ENCODE results near the gene PLEK.
"Not testable (repeated sequence)": the region's sequence is repeated elsewhere in the genome, so short reads cannot be mapped to it uniquely, and the experiment has no call there.

Gene PLEK

GRCh38 chr2:68365087-68365486, at the start of gene PLEK:
PLEK (plus strand) TSS chr2:68365282; CDS start chr2:68365352, 70 bp downstream.
- DNase-seq: no peak

- no peak for DNase-seq
These were observed 49.0 kb upstream of the PLEK start for GRCh38 chr2:68316111-68316510.

DNA sequence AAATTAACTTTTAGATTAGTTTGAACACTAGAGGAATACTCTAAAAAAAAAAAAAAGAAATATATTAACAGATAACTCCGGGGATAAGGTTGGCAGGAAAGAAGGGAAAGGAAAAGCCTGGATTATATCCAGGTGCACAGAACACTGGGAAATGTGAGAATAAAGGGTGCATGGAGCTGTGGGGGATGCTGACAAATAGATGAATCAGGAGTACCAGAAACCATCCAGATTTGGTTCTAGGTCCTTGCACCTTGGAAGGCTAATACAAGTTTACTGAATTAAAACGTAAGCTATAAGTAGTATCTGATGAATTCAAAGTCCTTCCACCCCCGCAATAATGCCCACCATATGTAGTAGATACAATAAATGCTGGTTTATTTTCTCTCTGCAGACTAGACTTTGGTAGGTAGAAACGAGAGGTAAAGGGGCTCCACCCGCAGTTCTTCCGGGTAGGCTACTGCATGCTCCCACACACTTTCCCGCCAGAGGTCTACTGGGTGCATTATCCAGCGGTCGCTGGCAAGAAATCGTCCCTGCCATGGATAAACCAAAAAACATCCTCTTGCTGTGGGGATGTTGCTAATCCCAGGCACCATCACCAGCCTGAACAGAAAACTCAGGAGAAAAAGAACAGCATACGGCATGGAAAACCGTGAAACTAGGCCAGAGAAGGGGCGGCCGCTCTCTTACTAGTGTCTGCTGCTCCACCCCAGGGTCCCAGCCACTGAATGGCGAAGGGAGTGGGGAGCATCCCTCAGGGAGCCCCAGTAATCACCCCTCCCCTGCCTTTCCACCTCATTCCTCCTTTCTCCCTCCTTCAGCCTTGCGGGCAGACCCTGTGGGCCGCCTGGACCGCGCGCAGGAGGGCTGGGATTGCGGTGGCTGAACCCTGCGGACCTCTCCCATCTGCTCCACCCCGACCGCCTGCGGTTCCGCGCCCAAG, 46.8 kb upstream of the PLEK start:
- no peak for DNase-seq

GRCh38 chr2:68318914-68319397, 46.1 kb upstream of the PLEK start:
- no peak for DNase-seq

- no peak for DNase-seq
These were observed 45.5 kb upstream of the PLEK start, which contains the start of gene CNRIP1 for GRCh38 chr2:68319398-68320117. CNRIP1 (minus strand) TSS chr2:68319949; CDS start chr2:68319400, 549 bp downstream.

GRCh38 chr2:68320118-68320641, 44.9 kb upstream of the PLEK start:
- no peak for DNase-seq

DNA sequence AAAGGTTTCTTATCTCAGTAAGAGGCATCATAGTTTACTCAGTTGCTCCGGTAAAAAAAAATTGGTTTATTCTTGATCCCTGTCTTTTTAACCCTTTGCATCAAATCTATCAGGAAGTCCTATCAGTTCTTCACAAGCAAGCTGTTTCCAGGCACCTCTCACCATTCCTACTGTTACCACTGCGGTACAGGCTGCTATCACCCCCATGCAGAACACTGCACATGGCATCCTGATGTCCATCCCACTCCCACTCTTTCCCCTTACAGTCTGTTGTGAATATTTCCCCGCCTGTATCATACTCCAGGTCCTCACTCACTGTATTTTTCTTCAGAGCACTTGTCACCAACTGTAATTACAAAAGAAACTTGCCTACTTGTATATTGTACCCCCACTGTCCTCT, 40.0 kb upstream of the PLEK start:
- DNase-seq: no peak

GRCh38 chr2:68328901-68329300, 36.2 kb upstream of the PLEK start:
- DNase-seq: no peak

DNA sequence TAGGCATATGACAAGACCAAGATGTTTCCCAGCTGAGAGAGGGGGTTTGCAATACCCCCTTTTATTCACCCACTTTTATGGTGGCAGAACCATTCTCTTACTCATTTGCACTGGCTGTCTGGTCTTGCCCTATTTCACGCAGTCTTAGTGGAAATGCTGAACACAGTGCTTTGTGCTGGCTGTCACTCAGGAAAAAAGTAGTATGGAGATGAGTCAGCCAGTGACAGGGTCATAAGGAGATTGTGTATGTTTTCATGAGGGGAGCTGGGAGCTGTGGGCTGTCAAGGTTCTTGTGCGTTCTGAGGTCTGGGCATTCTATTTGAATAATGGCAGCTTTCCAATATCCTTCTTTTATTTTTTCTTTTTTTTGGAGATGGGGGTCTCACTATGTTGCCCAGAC, 34.4 kb upstream of the PLEK start:
- no peak for DNase-seq

- no peak for DNase-seq
These were observed 32.1 kb upstream of the PLEK start for GRCh38 chr2:68333009-68333408.

DNA sequence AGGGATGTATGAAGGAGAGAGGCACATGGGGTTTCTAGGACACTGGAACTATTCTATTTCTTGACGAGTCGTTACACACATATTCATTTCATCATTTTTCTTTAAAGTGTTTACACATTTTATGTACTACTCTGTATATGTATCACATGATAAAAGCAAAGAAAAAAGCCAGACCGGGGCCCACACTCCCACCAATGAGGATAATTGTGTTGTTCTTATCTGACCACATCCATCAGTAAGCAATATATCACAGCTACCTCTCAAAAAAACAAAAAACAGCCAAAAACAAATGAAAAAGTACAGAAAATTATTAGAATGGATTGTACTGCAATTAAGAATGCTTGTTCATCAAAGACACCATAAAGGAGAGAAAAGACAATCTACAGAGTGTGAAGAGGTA, 31.2 kb upstream of the PLEK start:
- no peak for DNase-seq

DNA sequence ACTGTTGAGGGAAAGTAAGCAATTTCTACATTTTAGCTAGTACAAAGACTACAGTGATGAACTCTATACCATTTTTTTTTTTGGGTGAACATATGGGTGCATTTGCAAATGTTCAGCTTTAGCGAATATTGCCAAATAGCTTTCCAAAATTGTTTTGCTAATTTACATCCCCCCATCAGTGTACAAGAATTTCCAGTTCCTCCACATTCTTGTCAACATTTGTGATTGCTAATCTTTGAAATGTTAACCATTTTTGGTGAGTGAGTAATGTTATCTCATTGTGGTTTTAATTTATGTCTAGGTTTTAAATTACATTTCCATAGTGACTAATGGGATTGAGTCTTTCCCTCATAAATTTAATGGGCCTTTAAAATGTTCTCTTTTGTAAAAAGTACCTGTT, 28.9 kb upstream of the PLEK start:
- no peak for DNase-seq

DNA sequence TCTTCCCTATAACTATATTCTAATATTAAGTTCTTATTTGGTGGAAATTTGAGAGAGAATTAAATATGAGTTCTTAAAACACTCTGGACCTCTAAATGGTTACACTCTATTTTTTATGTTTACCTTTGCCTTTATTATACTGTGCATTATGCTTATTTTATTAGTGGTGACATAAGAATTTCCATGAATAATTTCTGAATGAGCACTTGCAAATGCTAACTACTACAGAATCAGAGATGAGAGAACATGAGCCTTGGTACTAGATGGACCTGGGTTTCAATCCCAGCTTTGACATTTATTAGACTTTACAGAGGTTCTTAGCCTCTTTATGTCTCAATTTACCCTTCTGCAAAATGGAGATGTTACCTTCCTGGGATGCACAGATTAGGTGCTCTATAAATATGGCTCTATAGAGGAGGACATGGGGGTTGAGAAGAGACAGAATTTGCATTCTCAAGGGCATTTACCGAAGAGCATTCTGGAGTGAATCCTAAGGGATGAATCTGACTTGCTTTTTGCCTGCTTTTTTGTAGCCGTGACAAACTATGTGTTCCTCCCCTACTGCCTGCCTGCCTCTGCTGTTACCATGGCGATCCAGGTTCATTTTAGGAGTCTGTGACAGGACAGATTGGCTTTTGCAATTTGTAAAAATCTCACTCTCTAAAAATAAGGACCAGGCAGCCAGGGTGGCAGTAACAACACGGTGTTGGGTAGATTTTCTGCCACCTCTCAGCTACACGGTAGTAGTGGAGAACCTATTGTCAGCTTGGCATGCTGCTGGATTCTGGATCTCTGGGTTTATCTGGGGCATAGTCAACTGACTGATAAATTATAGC, 24.6 kb upstream of the PLEK start:
- no peak for DNase-seq

- no peak for DNase-seq
These were observed 24.1 kb upstream of the PLEK start for GRCh38 chr2:68341062-68341329.

- DNase-seq: no peak
These were observed 23.5 kb upstream of the PLEK start for GRCh38 chr2:68341583-68341982.

DNA sequence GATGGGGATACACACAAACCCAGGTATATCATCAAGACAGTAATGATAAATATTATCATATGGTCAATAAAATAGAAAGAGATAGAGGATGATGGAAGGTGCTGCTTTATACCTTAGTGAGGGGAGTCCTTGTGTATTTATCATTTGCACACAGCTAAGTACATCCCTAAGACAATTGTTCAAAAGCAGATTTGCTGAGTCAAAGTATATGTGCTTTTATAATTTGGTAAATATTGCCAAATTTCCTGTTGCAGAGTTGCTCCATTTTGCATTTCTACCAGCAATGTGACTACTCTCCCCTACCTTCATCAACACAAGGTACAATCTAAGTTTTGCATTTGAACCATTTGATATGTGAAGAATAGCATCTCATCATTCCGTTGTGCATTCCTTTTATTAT, 22.6 kb upstream of the PLEK start:
- no peak for DNase-seq

DNA sequence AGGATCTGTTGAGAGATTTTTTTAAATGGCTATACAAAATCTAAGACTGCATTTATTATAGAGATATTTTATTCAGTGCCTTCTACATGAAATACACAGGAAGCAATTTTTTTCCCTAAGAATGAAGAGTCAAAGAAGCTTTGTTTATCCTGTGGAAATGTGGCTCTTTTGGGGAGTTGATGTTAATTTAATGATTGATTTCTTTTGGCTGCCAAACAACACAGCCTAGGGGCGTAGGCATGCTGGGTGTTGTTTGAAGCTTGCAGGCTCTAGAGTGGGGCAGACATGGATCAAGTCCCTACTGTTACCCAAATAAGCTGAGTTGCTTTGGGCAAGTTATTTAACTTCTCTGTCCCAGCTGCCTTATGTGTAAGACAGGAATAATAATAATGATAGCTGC, 21.1 kb upstream of the PLEK start:
- DNase-seq: no peak

DNA sequence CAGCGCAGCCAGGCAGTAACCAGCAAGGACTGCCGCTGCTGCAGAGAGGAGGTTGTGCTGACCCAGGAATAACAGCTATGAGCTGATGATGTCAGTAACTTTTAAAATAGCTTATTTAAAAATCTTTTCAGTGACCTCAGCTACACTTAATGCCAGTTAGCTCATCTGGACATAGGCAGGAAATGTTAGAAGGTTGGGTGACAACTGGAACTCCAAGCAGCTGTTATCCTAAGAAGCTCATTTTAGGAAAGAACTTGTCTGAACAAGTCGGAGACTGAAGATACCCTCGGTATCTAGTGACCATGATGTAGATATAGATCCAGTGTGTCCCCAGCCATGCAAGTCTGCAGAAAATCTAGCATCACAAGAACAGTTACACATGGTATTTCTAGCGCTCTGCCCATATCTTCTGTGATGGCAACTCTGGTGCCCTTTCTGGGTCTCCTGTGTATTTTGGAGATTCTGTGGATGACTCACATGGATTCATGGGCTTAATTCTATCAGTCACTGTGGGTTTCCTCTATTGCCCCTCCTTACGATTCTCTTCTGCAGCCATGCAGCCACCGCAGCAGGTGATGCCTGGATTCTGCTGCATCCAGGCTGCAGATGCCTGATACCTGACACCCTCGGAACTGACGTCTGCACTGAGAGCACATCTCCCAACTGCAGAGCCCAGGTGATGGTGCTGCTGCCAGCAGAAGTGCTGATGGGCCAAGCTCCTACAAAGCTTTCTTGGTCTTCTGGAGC, 19.8 kb upstream of the PLEK start:
- no peak for DNase-seq

DNA sequence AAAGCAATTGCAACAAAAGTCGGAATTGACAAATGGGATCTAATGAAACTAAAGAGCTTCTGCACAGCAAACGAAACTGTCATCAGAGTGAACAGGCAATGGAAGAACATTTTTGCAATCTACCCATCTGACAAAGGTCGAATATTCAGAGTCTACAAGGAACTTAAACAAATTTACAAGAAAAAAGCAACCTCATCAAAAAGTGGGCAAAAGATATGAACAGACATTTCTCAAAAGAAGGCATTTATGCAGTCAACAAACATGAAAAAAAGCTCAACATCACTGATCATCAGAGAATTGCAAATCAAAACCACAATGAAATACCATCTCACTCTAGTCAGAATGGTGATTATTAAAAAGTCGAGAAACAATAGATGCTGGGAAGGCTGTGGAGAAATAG, 16.0 kb upstream of the PLEK start:
- not testable (repeated sequence) for DNase-seq

- no peak for DNase-seq
These were observed 13.1 kb upstream of the PLEK start for GRCh38 chr2:68351997-68352396.

DNA sequence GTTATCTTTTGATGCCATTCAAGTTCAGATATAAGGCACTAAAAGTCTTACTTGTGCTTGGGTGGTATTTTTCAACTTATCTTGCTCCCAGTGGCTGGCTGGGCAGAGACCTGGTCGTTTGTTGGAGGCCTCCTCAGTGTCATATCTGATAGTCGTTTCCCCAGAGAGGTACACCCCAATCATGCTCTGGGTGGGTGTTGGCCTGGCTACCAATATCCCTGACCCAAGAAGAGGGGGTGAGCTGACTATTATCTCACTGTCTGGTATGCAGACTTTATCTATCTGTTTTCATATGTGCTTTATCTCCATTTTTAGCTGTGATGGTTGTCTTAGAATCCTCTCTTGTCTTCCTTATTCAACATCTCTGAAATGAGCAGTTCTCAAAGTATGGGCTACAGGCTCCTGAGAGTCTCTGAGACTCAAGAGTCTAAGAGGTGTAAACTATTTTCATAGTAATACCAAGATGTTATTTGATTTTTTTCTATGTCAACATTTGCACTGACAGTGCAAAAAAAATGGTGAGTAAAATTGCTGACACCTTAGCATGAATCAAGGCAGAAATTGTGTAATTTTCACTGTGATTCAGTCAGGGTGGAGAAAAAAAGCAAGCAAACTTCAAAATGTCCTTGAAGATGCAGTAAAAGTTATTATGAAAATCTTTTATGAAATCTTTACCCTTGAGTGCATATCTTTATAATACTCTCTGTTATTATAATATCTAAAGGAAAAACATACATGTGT, 12.3 kb upstream of the PLEK start:
- no peak for DNase-seq

All from activated effector memory CD4-positive, alpha-beta T cell treated with Interleukin-2 at 50 U/mL for 16 hours (primary cell).